A549 (cell line): ENCODE measurements around the gene ZNRF3. TPM values are rescaled to one million over a fixed set of nuclear protein-coding genes. Genes with fewer than 3 reads are reported as not detected.

Experiments used
- ATAC-seq, 2 experiments: fragments of 200-7000 bp in 1 of 2; fragments of >200 bp in 1 of 2; cut with Nextera tagmentation in 1 of 2; cut with Tn5 transposase in 1 of 2; 3 replicates each; pipeline versions ENCODE4 v1.8.0 to v1.9.1; 2018 to 2020; ENCODE audit warnings: mild to moderate bottlenecking in 1 of 2, moderate library complexity in 1 of 2
- CTCF ChIA-PET: fragments of 300-600 bp; sonication (Branson Sonifier 250); formaldehyde crosslinking; extraction: SDS; loops from one replicate; lab custom pipeline; 2021; ENCODE audit warnings: antibody characterized with exemption, inconsistent platforms; lab: Yijun Ruan, JAX
- POLR2A ChIA-PET: fragments of 350-600 bp; formaldehyde crosslinking; extraction: SDS; loops from one replicate; lab custom pipeline; 2021; ENCODE audit warnings: antibody characterized with exemption, inconsistent platforms; lab: Yijun Ruan, JAX
- DNase-seq, 2 experiments: peaks; one replicate each; pipeline versions ENCODE4 v3.0.0 to v3.0.0-alpha.2; 2011 to 2016; ENCODE audit warnings: low read depth in 1 of 2, low spot score in 1 of 2
- FAIRE-seq: peaks from 2 replicates; lab custom pipeline; 2011; peaks lifted over from hg19 to GRCh38; lab: Jason Lieb, UNC
- H3K27ac ChIP-seq, 2 experiments: fragments of >200 bp; sonication (Bioruptor Twin); formaldehyde crosslinking; 3 replicates each; pipeline ENCODE4 v1.5.1; 2016 to 2017
- H3K4me1 ChIP-seq: fragments of >200 bp; sonication (Bioruptor Twin); formaldehyde crosslinking; 3 replicates; pipeline ENCODE4 v1.6.1; 2016
- H3K4me2 ChIP-seq: fragments of >200 bp; sonication (Bioruptor Twin); formaldehyde crosslinking; 3 replicates; pipeline ENCODE4 v1.6.1; 2016
- H3K4me3 ChIP-seq: fragments of >200 bp; sonication (Bioruptor Twin); formaldehyde crosslinking; 3 replicates; pipeline ENCODE4 v1.5.1; 2016
- H3K9me3 ChIP-seq: fragments of >200 bp; sonication (Bioruptor Twin); formaldehyde crosslinking; 3 replicates; pipeline ENCODE4 v1.6.1; 2016
- BCL3 ChIP-seq: fragments of >200 bp; sonication (Bioruptor Twin); formaldehyde crosslinking; IDR thresholded peaks from 3 replicates; pipeline ENCODE4 v1.6.1; 2016
- CBX2 ChIP-seq: fragments of 200-600 bp; sonication (generic); IDR thresholded peaks from 2 replicates; pipeline ENCODE4 v1.6.1; 2016; ENCODE audit warnings: low read depth, mild to moderate bottlenecking, borderline replicate concordance
- CEBPB ChIP-seq, 2 experiments: fragments of >200 bp in 1 of 2; sonication (Bioruptor Twin) in 1 of 2; formaldehyde crosslinking in 1 of 2; IDR thresholded peaks; 2 replicates each; pipeline ENCODE4 v1.6.1; 2012 to 2016
- CHD4 ChIP-seq: fragments of 200-600 bp; sonication (generic); IDR thresholded peaks from 2 replicates; pipeline ENCODE4 v1.6.1; 2016; ENCODE audit warnings: antibody characterized with exemption, mild to moderate bottlenecking, borderline replicate concordance
- CTCF ChIP-seq: fragments of >200 bp; sonication (Bioruptor Twin); formaldehyde crosslinking; IDR thresholded peaks from 3 replicates; pipeline ENCODE4 v1.5.1; 2016
- E2F6 ChIP-seq: IDR thresholded peaks from 2 replicates; pipeline ENCODE4 v1.6.1; 2012; ENCODE audit warnings: low read depth, borderline replicate concordance
- EHMT2 ChIP-seq: fragments of 200-600 bp; sonication (generic); IDR thresholded peaks from 2 replicates; pipeline ENCODE4 v1.6.1; 2016; ENCODE audit warnings: antibody characterized with exemption, low read depth, mild to moderate bottlenecking, moderate library complexity
- FOXS1 ChIP-seq: fragments of 250-450 bp; sonication (Bioruptor Pico); IDR thresholded peaks from 2 replicates; pipeline ENCODE4 v1.5.0; 2020; ENCODE audit warnings: mild to moderate bottlenecking, moderate library complexity
- GATA3 ChIP-seq: IDR thresholded peaks from 2 replicates; pipeline ENCODE4 v1.6.1; 2012; ENCODE audit warnings: borderline replicate concordance
- HDAC2 ChIP-seq: fragments of 200-600 bp; sonication (generic); IDR thresholded peaks from 2 replicates; pipeline ENCODE4 v1.6.1; 2016
- HES2 ChIP-seq: fragments of >200 bp; sonication (Bioruptor Twin); formaldehyde crosslinking; IDR thresholded peaks from 2 replicates; pipeline ENCODE4 v1.6.1; 2016
- HEYL ChIP-seq: fragments of 250-450 bp; sonication (Bioruptor Pico); IDR thresholded peaks from 2 replicates; pipeline ENCODE4 v1.8.0; 2021; ENCODE audit warnings: mild to moderate bottlenecking, moderate library complexity
- HMGXB4 ChIP-seq: fragments of 250-450 bp; sonication (Bioruptor Pico); IDR thresholded peaks from 2 replicates; pipeline ENCODE4 v1.5.0; 2021; ENCODE audit warnings: mild to moderate bottlenecking, moderate library complexity, borderline replicate concordance
- JUN ChIP-seq, 2 experiments: fragments of >200 bp; sonication (Bioruptor Twin); formaldehyde crosslinking; IDR thresholded peaks; 2 replicates in 1 of 2; 3 replicates in 1 of 2; pipeline ENCODE4 v1.6.1; 2016 to 2017
- MAFK ChIP-seq: fragments of 450-650 bp; IDR thresholded peaks from 2 replicates; pipeline ENCODE4 v1.6.1; 2014; ENCODE audit not compliant: partially characterized antibody
- MAX ChIP-seq: IDR thresholded peaks from 2 replicates; pipeline ENCODE4 v1.6.1; 2012
- MAZ ChIP-seq: fragments of 150-350 bp; IDR thresholded peaks from 2 replicates; pipeline ENCODE4 v1.6.1; 2014; ENCODE audit warnings: antibody characterized with exemption, low read depth, low read length, borderline replicate concordance
- MYC ChIP-seq: IDR thresholded peaks from 2 replicates; pipeline ENCODE4 v1.6.1; 2012; ENCODE audit warnings: mild to moderate bottlenecking, inconsistent platforms, low read length, improper control_type of control experiment, borderline replicate concordance
- NFE2L2 ChIP-seq: fragments of 150-350 bp; conservative IDR thresholded peaks from 2 replicates; pipeline ENCODE4 v1.6.1; 2014; ENCODE audit warnings: low read length
- NR3C1 ChIP-seq: fragments of >200 bp; sonication (Bioruptor Twin); formaldehyde crosslinking; IDR thresholded peaks from 3 replicates; pipeline ENCODE4 v1.6.1; 2017
- PHF8 ChIP-seq: fragments of 200-600 bp; sonication (generic); IDR thresholded peaks from 2 replicates; pipeline ENCODE4 v1.6.1; 2016; ENCODE audit warnings: low read depth, mild to moderate bottlenecking, antibody characterized with exemption, moderate library complexity, borderline replicate concordance
- POLR2A ChIP-seq: IDR thresholded peaks from 2 replicates; pipeline ENCODE4 v1.6.1; 2012; ENCODE audit warnings: mild to moderate bottlenecking, low read length
- POLR2AphosphoS2 ChIP-seq: conservative IDR thresholded peaks from 2 replicates; pipeline ENCODE4 v1.6.1; 2012; ENCODE audit warnings: low read length, improper control_type of control experiment, inconsistent platforms
- RAD21 ChIP-seq, 2 experiments: fragments of >200 bp in 1 of 2; sonication (Bioruptor Twin) in 1 of 2; formaldehyde crosslinking in 1 of 2; IDR thresholded peaks in 1 of 2; conservative IDR thresholded peaks in 1 of 2; 2 replicates in 1 of 2; 3 replicates in 1 of 2; pipeline ENCODE4 v1.6.1; 2012 to 2018; ENCODE audit warnings: inconsistent platforms in 1 of 2
- TP53 ChIP-seq: fragments of 250-450 bp; sonication (Bioruptor Pico); IDR thresholded peaks from 2 replicates; pipeline ENCODE4 v1.5.0; 2021; ENCODE audit warnings: mild to moderate bottlenecking, moderate library complexity
- USF2 ChIP-seq: fragments of 450-650 bp; IDR thresholded peaks from 2 replicates; pipeline ENCODE4 v1.6.1; 2014; ENCODE audit warnings: antibody characterized with exemption
- WGBS: methylation state at CpG from one replicate; pipeline ENCODE4 v1.1.6; 2017; ENCODE audit errors: missing lambda C conversion rate; 5-methylcytosine and 5-hydroxymethylcytosine counted together
- polyA plus RNA-seq, 4 experiments: library from polyadenylated mRNA; depleted of rRNA in 3 of 4; stranded (reverse); fragments of >200 nt; fragmentation: RNase III in 1 of 4; extraction: RNeasy Plus Mini Kit Qiagen cat#74134 plus additional on column Dnase treatment in 1 of 4; gene quantifications; 2 replicates in 3 of 4; 3 replicates in 1 of 4; pipeline ENCODE4 v1.2.3, GENCODE V29; 2011 to 2017

The ZNRF3 gene
- polyA plus RNA-seq, 2 of the 4 experiments (the other 2 are of a cell fraction), result 4.6 to 6.9 TPM

- no peak for ATAC-seq
- H3K4me1 ChIP-seq, result peaks cover 5% of the 10 kb centered on the region; the same call in 2 of the 3 replicates
- POLR2A ChIA-PET, result no interaction called here
- TF ChIP-seq CEBPB (IDR thresholded peaks at IDR 0.05), result no peak
- TF ChIP-seq JUN (IDR thresholded peaks at IDR 0.05), result no peak
- no peak for TF ChIP-seq FOXS1
- TF ChIP-seq HES2, result no peak
- TF ChIP-seq MYC, result no peak
- no peak for TF ChIP-seq E2F6
- TF ChIP-seq RAD21 (conservative IDR thresholded peaks at IDR 0.05 in 1 of 2, IDR thresholded peaks at IDR 0.05 in 1 of 2), result no peak
- TF ChIP-seq HMGXB4 (CRISPR knock-in tag), result no peak
- TF ChIP-seq HDAC2, result no peak
- TF ChIP-seq USF2, result no peak
- TF ChIP-seq TP53 (CRISPR knock-in tag), result no peak
- no peak for TF ChIP-seq BCL3
- TF ChIP-seq CBX2, result no peak
- TF ChIP-seq, all 56 proteins: peak for 0
- FAIRE-seq (no peak), DNase-seq (no peak)
- no peaks in the 10 kb centered on the region for H3K9me3 ChIP-seq
- H3K27ac ChIP-seq, result no peak overlapping the region
- H3K4me2 ChIP-seq, result no peak overlapping the region
- CTCF ChIA-PET, result interaction anchor here (0.5 to 0.6 kb wide), 2 partner anchors 111 to 244 kb away, joined by 3 read pairs; no protein-coding TSS in a partner anchor
- H3K4me3 ChIP-seq, result no peak overlapping the region
These were observed 84.6 kb downstream of the ZNRF3 start for GRCh38 chr22:28967969-28968368.

GRCh38 chr22:28969401-28970168, 86.2 kb downstream of the ZNRF3 start:
- no peak overlapping the region for H3K27ac ChIP-seq
- FAIRE-seq (no peak), DNase-seq (no peak), ATAC-seq (no peak)
- no peak for TF ChIP-seq GATA3
- no peak for TF ChIP-seq MAX
- no peak for TF ChIP-seq POLR2A
- no peak for TF ChIP-seq HEYL
- no peak for TF ChIP-seq MAZ
- TF ChIP-seq POLR2AphosphoS2, result no peak
- TF ChIP-seq PHF8, result no peak
- TF ChIP-seq USF2, result no peak
- TF ChIP-seq EHMT2, result no peak
- TF ChIP-seq NR3C1, result no peak
- TF ChIP-seq FOXS1, result no peak
- no peak for TF ChIP-seq MAFK
- TF ChIP-seq BCL3, result no peak
- no peak for TF ChIP-seq CTCF
- no peak for TF ChIP-seq NFE2L2
- no peak for TF ChIP-seq HES2
- no peak for TF ChIP-seq CHD4
- H3K4me3 ChIP-seq, result no peak overlapping the region
- peaks cover 5% of the 10 kb centered on the region; the same call in 2 of the 3 replicates for H3K4me1 ChIP-seq
- H3K4me2 ChIP-seq, result no peak overlapping the region
- 89% methylated on average over 2 of the region's 2 CpGs for WGBS
- ChIA-PET CTCF (interaction anchor here (1.3 kb wide), 1 partner anchor 8 kb away, joined by 4 read pairs; no protein-coding TSS in a partner anchor), POLR2A (no interaction called here)
- H3K9me3 ChIP-seq, result no peaks in the 10 kb centered on the region
